ENCODE measurements around the gene ZNRF2.
A peak's percentile ranks its signal among the peaks of the same experiment; 100 is the strongest.

DNA sequence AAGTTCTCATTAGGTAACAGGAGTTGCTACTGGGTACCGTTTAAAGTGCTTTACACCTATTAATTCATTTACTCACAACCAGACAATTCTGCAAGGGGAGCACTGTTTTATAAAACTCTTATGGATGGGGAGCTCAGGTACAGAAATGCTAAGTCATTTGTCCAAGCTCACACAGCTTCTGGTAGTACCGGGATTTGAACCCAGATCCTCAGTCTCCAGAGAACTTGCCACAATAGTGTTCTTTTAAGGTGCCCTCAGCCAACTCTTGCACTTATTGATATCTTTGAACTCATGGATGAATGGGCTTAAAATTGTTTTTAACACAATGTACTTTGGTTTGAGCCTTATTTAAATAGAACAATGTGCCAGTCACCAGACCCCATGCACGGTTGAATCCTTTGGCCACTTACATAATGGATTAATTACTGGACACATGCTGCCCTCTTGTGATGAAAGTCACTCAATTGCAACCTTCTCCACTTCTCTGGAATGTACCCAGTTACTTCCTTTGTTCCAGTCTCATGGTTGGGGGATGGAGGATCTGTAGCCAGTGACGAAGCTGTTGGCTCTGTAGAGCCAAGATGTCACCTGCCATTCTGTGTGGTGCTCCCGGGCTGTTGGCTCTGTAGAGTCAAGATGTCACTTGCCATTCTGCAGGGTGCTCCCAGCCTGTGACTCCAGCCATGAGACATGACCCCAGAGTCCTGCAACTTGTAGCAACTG, 128.5 kb downstream of the ZNRF2 start:
- TF ChIP-seq, protein P1, sequence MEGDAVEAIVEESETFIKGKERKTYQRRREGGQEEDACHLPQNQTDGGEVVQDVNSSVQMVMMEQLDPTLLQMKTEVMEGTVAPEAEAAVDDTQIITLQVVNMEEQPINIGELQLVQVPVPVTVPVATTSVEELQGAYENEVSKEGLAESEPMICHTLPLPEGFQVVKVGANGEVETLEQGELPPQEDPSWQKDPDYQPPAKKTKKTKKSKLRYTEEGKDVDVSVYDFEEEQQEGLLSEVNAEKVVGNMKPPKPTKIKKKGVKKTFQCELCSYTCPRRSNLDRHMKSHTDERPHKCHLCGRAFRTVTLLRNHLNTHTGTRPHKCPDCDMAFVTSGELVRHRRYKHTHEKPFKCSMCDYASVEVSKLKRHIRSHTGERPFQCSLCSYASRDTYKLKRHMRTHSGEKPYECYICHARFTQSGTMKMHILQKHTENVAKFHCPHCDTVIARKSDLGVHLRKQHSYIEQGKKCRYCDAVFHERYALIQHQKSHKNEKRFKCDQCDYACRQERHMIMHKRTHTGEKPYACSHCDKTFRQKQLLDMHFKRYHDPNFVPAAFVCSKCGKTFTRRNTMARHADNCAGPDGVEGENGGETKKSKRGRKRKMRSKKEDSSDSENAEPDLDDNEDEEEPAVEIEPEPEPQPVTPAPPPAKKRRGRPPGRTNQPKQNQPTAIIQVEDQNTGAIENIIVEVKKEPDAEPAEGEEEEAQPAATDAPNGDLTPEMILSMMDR (IDR thresholded peaks at IDR 0.05), result peak; percentile 36 to 47 (median 44)
- TF ChIP-seq POLR2AphosphoS5 (IDR thresholded peaks at IDR 0.05), result peak in 2 of 4 donors; percentile 28 to 38
